HepG2 (cell line): ENCODE results near the gene MAML1.

Experiments used
- CBX5 ChIP-seq: sonication (generic); formaldehyde crosslinking; IDR thresholded peaks from 2 replicates; pipeline ENCODE4 v1.4.0; 2020; ENCODE audit warnings: missing genetic modification reagents, borderline replicate concordance
- CTCF ChIP-seq: sonication (generic); formaldehyde crosslinking; IDR thresholded peaks from 2 replicates; pipeline ENCODE4 v1.5.0; 2020; ENCODE audit warnings: mild to moderate bottlenecking, missing genetic modification reagents, moderate library complexity
- FOXJ3 ChIP-seq: sonication (generic); formaldehyde crosslinking; IDR thresholded peaks from 2 replicates; pipeline ENCODE4 v1.4.0; 2020; ENCODE audit warnings: missing genetic modification reagents, mild to moderate bottlenecking, borderline replicate concordance
- FOXP4 ChIP-seq: sonication (generic); formaldehyde crosslinking; IDR thresholded peaks from 2 replicates; pipeline ENCODE4 v1.4.0; 2020; ENCODE audit warnings: missing genetic modification reagents
- POGK ChIP-seq: sonication (generic); formaldehyde crosslinking; conservative IDR thresholded peaks from 2 replicates; pipeline ENCODE4 v1.8.0; 2022; ENCODE audit warnings: mild to moderate bottlenecking, moderate library complexity, missing genetic modification reagents
- PRDM15 ChIP-seq: sonication (generic); formaldehyde crosslinking; IDR thresholded peaks from 2 replicates; pipeline ENCODE4 v1.4.0; 2020; ENCODE audit warnings: missing genetic modification reagents
- REST ChIP-seq, 2 experiments: IDR thresholded peaks; 2 replicates each; pipeline ENCODE4 v1.6.1; 2011 to 2012; ENCODE audit warnings: low read length in 2 of 2, borderline replicate concordance in 1 of 2, low read depth in 1 of 2, mild to moderate bottlenecking in 1 of 2, moderate library complexity in 1 of 2
- SMAD1 ChIP-seq: sonication (generic); formaldehyde crosslinking; IDR thresholded peaks from 2 replicates; pipeline ENCODE4 v1.4.0; 2020; ENCODE audit warnings: missing genetic modification reagents, low read depth, mild to moderate bottlenecking, borderline replicate concordance
- SNAPC2 ChIP-seq: sonication (generic); formaldehyde crosslinking; IDR thresholded peaks from 2 replicates; pipeline ENCODE4 v1.8.1; 2022; ENCODE audit warnings: mild to moderate bottlenecking, missing genetic modification reagents
- TCF12 ChIP-seq, 2 experiments: fragments of 450-650 bp in 1 of 2; sonication (generic) in 1 of 2; formaldehyde crosslinking in 1 of 2; IDR thresholded peaks; 2 replicates each; pipeline versions ENCODE4 v1.6.1 to v1.8.0; 2017 to 2022; ENCODE audit warnings: antibody characterized with exemption in 1 of 2, mild to moderate bottlenecking in 1 of 2, missing genetic modification reagents in 1 of 2, moderate library complexity in 1 of 2

- TF ChIP-seq POGK (CRISPR knock-in tag) (no peak), FOXJ3 (CRISPR knock-in tag) (no peak), SMAD1 (no peak), SNAPC2 (CRISPR knock-in tag) (no peak), PRDM15 (no peak), CTCF (no peak), TCF12 (IDR thresholded peaks at IDR 0.05) (no peak), TCF12 (CRISPR knock-in tag; IDR thresholded peaks at IDR 0.05) (no peak), FOXP4 (CRISPR knock-in tag) (no peak), CBX5 (CRISPR knock-in tag) (no peak), REST (IDR thresholded peaks at IDR 0.05; ENCODE audit: borderline replicate concordance in 1 of 2, low read depth in 1 of 2, low read length in 2 of 2) (no peak)
Observed at GRCh38 chr5:179733772-179734126, 1.1 kb downstream of the MAML1 start.
